Neuronal stem cell (in vitro differentiated cells): ENCODE data around the gene VBP1. TPM values are rescaled to one million over a fixed set of nuclear protein-coding genes. Genes with fewer than 3 reads are reported as not detected.

Experiments used
- DNase-seq: peaks from one replicate; pipeline ENCODE4 v3.0.0-alpha.2; 2013; ENCODE audit warnings: low spot score
- H2AFZ ChIP-seq: one replicate; pipeline ENCODE4 v1.6.1; 2013; ENCODE audit warnings: mild to moderate bottlenecking, low read length, inconsistent platforms
- H2AK5ac ChIP-seq: 2 replicates; pipeline ENCODE4 v1.6.1; 2013; ENCODE audit warnings: low read depth, mild to moderate bottlenecking, inconsistent platforms, low read length, moderate library complexity, mixed read lengths
- H2BK120ac ChIP-seq: 2 replicates; pipeline ENCODE4 v1.6.1; 2013; ENCODE audit warnings: low read depth, mild to moderate bottlenecking, inconsistent platforms, low read length, moderate library complexity, mixed read lengths
- H2BK12ac ChIP-seq: one replicate; pipeline ENCODE4 v1.6.1; 2013; ENCODE audit warnings: low read length, inconsistent platforms
- H2BK15ac ChIP-seq: 2 replicates; pipeline ENCODE4 v1.6.1; 2013; ENCODE audit warnings: mild to moderate bottlenecking, low read length, inconsistent platforms, mixed read lengths
- H2BK5ac ChIP-seq: one replicate; pipeline ENCODE4 v1.6.1; 2013; ENCODE audit warnings: inconsistent platforms, mild to moderate bottlenecking, low read length, moderate library complexity
- H3K14ac ChIP-seq: one replicate; pipeline ENCODE4 v1.6.1; 2013; ENCODE audit warnings: low read length, inconsistent platforms
- H3K18ac ChIP-seq: 2 replicates; pipeline ENCODE4 v1.6.1; 2013; ENCODE audit warnings: low read length, inconsistent platforms
- H3K23ac ChIP-seq: 2 replicates; pipeline ENCODE4 v1.6.1; 2013; ENCODE audit warnings: low read depth, mild to moderate bottlenecking, mixed read lengths, low read length, inconsistent platforms; ENCODE audit not compliant: poor library complexity
- H3K27ac ChIP-seq: replicated peaks from 3 replicates; pipeline ENCODE4 v1.5.1; 2013; ENCODE audit warnings: low read length, inconsistent platforms
- H3K27me3 ChIP-seq, 3 experiments: 2 replicates each; pipeline ENCODE4 v1.6.1; 2013; ENCODE audit warnings: low read length in 3 of 3, mild to moderate bottlenecking in 2 of 3, inconsistent platforms in 1 of 3, low read depth in 1 of 3, mixed read lengths in 1 of 3, moderate library complexity in 1 of 3; ENCODE audit not compliant: control insufficient read depth in 3 of 3, insufficient read depth in 3 of 3
- H3K36me3 ChIP-seq, 2 donors: replicated peaks in 1 of 2; 2 replicates each; pipeline ENCODE4 v1.6.1; 2013; ENCODE audit warnings: low read length in 2 of 2; ENCODE audit not compliant: control insufficient read depth in 2 of 2, insufficient read depth in 2 of 2
- H3K4ac ChIP-seq: 2 replicates; pipeline ENCODE4 v1.6.1; 2013; ENCODE audit warnings: inconsistent platforms, mild to moderate bottlenecking, low read length, moderate library complexity
- H3K4me1 ChIP-seq, 2 donors: 1 replicate in 1 of 2; 2 replicates in 1 of 2; pipeline ENCODE4 v1.6.1; 2013; ENCODE audit warnings: low read length in 2 of 2, low read depth in 1 of 2; ENCODE audit not compliant: control insufficient read depth in 2 of 2, insufficient read depth in 1 of 2
- H3K4me2 ChIP-seq: one replicate; pipeline ENCODE4 v1.6.1; 2013; ENCODE audit warnings: mild to moderate bottlenecking, low read length, inconsistent platforms; ENCODE audit not compliant: insufficient read depth, poor library complexity, severe bottlenecking
- H3K4me3 ChIP-seq, 2 donors: 2 replicates each; pipeline ENCODE4 v1.5.1; 2013; ENCODE audit warnings: low read length in 2 of 2, mild to moderate bottlenecking in 2 of 2, inconsistent platforms in 1 of 2, moderate library complexity in 1 of 2
- H3K79me1 ChIP-seq: one replicate; pipeline ENCODE4 v1.6.1; 2013; ENCODE audit warnings: low read depth, mild to moderate bottlenecking, inconsistent platforms, low read length, moderate library complexity
- H3K9ac ChIP-seq: one replicate; pipeline ENCODE4 v1.6.1; 2013; ENCODE audit warnings: mild to moderate bottlenecking, low read depth, low read length, inconsistent platforms; ENCODE audit not compliant: poor library complexity
- H3K9me3 ChIP-seq, 2 donors: replicated peaks in 1 of 2; 2 replicates each; pipeline versions ENCODE3 to v1.6.1; 2013; ENCODE audit warnings: low read length in 2 of 2, mild to moderate bottlenecking in 2 of 2, inconsistent platforms in 1 of 2, low read depth in 1 of 2, mixed read lengths in 1 of 2, moderate library complexity in 1 of 2; ENCODE audit not compliant: control insufficient read depth in 2 of 2, insufficient read depth in 1 of 2
- H4K8ac ChIP-seq: one replicate; pipeline ENCODE4 v1.6.1; 2013; ENCODE audit warnings: low read depth, mild to moderate bottlenecking, inconsistent platforms, low read length, moderate library complexity
- H4K91ac ChIP-seq: one replicate; pipeline ENCODE4 v1.6.1; 2013; ENCODE audit warnings: low read length, low read depth, mild to moderate bottlenecking, inconsistent platforms; ENCODE audit not compliant: poor library complexity
- WGBS, 2 donors: extraction: QIAGEN DNeasy Blood & Tissue Kit; methylation state at CpG; one replicate each; pipeline ENCODE4 v1.1.7; 2013; ENCODE audit warnings: missing lambda C conversion rate in 2 of 2, mixed read lengths in 1 of 2; ENCODE audit not compliant: insufficient read length in 2 of 2, insufficient replicate concordance in 1 of 2; ENCODE audit errors: extremely low coverage in 2 of 2; 5-methylcytosine and 5-hydroxymethylcytosine counted together
- polyA plus RNA-seq, 2 experiments: library from polyadenylated mRNA; stranded (reverse); fragments of 200-250 nt; gene quantifications; one replicate each; pipeline ENCODE4 v1.2.3, GENCODE V29; 2013

The VBP1 gene
- polyA plus RNA-seq (2013, experiment 1 of 2) = 81.4 TPM
- polyA plus RNA-seq (2013, experiment 2 of 2) = 81.5 TPM

- H4K8ac ChIP-seq = no peak within 1 kb of the TSS
- H3K36me3 ChIP-seq = peaks cover 0 to 18% of the 10 kb centered on the region in 2 donors
- peak within 1 kb of the TSS; percentile 88 for H3K18ac ChIP-seq
- peak within 1 kb of the TSS; percentile 79 for H3K27ac ChIP-seq
- no CpG with 5 or more reads among the region's 53 CpGs for WGBS, 2 donors
- peak within 1 kb of the TSS; percentile 82 for H3K9ac ChIP-seq
- H3K4ac ChIP-seq = no peak within 1 kb of the TSS
- H4K91ac ChIP-seq = no peak within 1 kb of the TSS
- H2AFZ ChIP-seq = peak within 1 kb of the TSS; percentile 89
- H3K14ac ChIP-seq = no peak within 1 kb of the TSS
- no peaks in the 10 kb centered on the region for H3K79me1 ChIP-seq
- H3K27me3 ChIP-seq = no peaks in the 10 kb centered on the region
- peak; percentile 87 for DNase-seq
- H2BK120ac ChIP-seq = no peak within 1 kb of the TSS
- peak within 1 kb of the TSS; percentile 57 for H3K4me2 ChIP-seq
- peak within 1 kb of the TSS; percentile 53 for H2BK5ac ChIP-seq
- no peaks in the 10 kb centered on the region for H3K9me3 ChIP-seq
- peak within 1 kb of the TSS; percentile 89 to 99 for H3K4me3 ChIP-seq
- no peak within 1 kb of the TSS for H2BK12ac ChIP-seq
- H2BK15ac ChIP-seq = no peak within 1 kb of the TSS
- H3K4me1 ChIP-seq = peaks cover 2 to 3% of the 10 kb centered on the region in 2 donors
- H2AK5ac ChIP-seq = no peak within 1 kb of the TSS
- no peak within 1 kb of the TSS for H3K23ac ChIP-seq
These were observed at the start of gene VBP1 for GRCh38 chrX:155216179-155216939. VBP1 (plus strand) TSS chrX:155216460; CDS start chrX:155216483, 23 bp downstream.

- Histone ChIP-seq H3K27ac (no peak overlapping the region), H4K91ac (no peak overlapping the region), H3K4ac (no peak overlapping the region), H3K14ac (no peak overlapping the region), H3K18ac (no peak overlapping the region), H2BK15ac (no peak overlapping the region), H3K4me1 (no peaks in the 10 kb centered on the region), H4K8ac (no peak overlapping the region), H2BK5ac (no peak overlapping the region), H3K4me2 (no peak overlapping the region), H3K9ac (no peak overlapping the region), H3K36me3 (no peaks in the 10 kb centered on the region), H3K79me1 (no peaks in the 10 kb centered on the region), H2AFZ (no peak overlapping the region), H2BK12ac (no peak overlapping the region), H3K27me3 (no peaks in the 10 kb centered on the region), H3K9me3 (no peaks in the 10 kb centered on the region), H2BK120ac (no peak overlapping the region), H3K4me3 (no peak overlapping the region), H3K23ac (no peak overlapping the region), H2AK5ac (no peak overlapping the region)
- no CpG with 5 or more reads among the region's 2 CpGs for WGBS, 2 donors
- no peak for DNase-seq
These were observed 46.4 kb upstream of the VBP1 start for GRCh38 chrX:155169881-155170280.

GRCh38 chrX:155179346-155179997 is 36.8 kb upstream of the VBP1 start:
- Histone ChIP-seq H3K79me1 (no peaks in the 10 kb centered on the region), H3K9ac (no peak overlapping the region), H2BK15ac (no peak overlapping the region), H3K23ac (no peak overlapping the region), H4K91ac (no peak overlapping the region), H3K4me2 (no peak overlapping the region), H2AFZ (no peak overlapping the region), H3K18ac (no peak overlapping the region), H4K8ac (no peak overlapping the region), H2BK12ac (no peak overlapping the region), H2AK5ac (no peak overlapping the region), H3K36me3 (no peaks in the 10 kb centered on the region), H3K4me1 (no peaks in the 10 kb centered on the region), H3K4me3 (no peak overlapping the region), H2BK120ac (no peak overlapping the region), H3K14ac (no peak overlapping the region), H3K9me3 (no peaks in the 10 kb centered on the region), H3K4ac (no peak overlapping the region), H3K27ac (no peak overlapping the region), H3K27me3 (no peaks in the 10 kb centered on the region), H2BK5ac (no peak overlapping the region)
- DNase-seq = no peak

GRCh38 chrX:155188786-155189185 is 27.5 kb upstream of the VBP1 start:
- Histone ChIP-seq H2AFZ (no peak overlapping the region), H3K4me1 (no peaks in the 10 kb centered on the region), H2BK5ac (no peak overlapping the region), H3K27ac (no peak overlapping the region), H3K23ac (no peak overlapping the region), H3K79me1 (no peaks in the 10 kb centered on the region), H4K91ac (no peak overlapping the region), H4K8ac (no peak overlapping the region), H2BK12ac (no peak overlapping the region), H3K27me3 (no peaks in the 10 kb centered on the region), H3K4me3 (no peak overlapping the region), H2BK120ac (no peak overlapping the region), H3K4me2 (no peak overlapping the region), H3K18ac (no peak overlapping the region), H3K4ac (no peak overlapping the region), H3K9me3 (no peaks in the 10 kb centered on the region), H3K36me3 (no peaks in the 10 kb centered on the region), H2BK15ac (no peak overlapping the region), H3K9ac (no peak overlapping the region), H3K14ac (no peak overlapping the region), H2AK5ac (no peak overlapping the region)
- no CpG with 5 or more reads among the region's 5 CpGs for WGBS, 2 donors
- DNase-seq = no peak
